SK-N-MC (cell line): ENCODE measurements around the gene SNX25.

ENCODE experiments used
- EZH2 ChIP-seq: fragments of 200-600 bp; sonication (generic); IDR thresholded peaks from one replicate; pipeline ENCODE4 v1.6.1; 2017; ENCODE audit warnings: antibody characterized with exemption
- FOXP2 ChIP-seq: optimal IDR thresholded peaks from 2 replicates; pipeline ENCODE3; 2011; ENCODE audit warnings: mild to moderate bottlenecking, moderate library complexity; ENCODE audit not compliant: insufficient read depth; ENCODE audit errors: extremely low read length, control extremely low read depth
- POLR2AphosphoS5 ChIP-seq: IDR thresholded peaks from 2 replicates; pipeline ENCODE4 v1.6.1; 2012; ENCODE audit warnings: mild to moderate bottlenecking, low read depth, low read length, borderline replicate concordance

DNA sequence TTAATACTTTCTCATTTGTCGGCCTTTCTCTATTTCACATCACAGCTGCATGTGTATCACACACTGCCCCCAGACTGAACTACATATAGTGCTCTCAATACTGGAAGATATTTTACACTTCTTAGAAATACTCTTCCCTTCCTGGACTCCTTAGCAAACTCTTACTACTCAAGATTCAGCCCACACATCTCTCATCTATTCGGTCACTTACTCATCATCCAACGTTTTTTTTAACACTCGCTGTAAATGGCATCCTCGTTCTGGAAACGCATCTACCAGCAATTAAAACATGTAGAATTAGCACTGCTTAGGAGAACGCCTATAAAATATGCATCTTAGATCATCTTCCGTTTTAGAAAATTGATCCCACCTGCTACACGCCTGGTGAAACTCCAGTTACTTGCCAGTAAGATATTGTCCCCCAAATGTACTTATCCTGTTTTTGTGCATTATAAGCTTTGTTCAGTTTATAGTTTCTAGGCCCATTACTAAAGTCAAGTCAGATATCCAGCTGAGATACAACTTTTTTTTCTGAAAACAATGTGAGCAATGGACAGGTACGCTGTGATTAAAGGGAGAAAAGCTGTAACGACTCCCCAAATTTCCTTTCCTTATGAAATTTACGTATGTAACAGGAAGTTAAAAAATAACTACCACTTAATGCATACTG lies 185.3 kb downstream of the SNX25 start:
- no peak for TF ChIP-seq EZH2
- no peak for TF ChIP-seq POLR2AphosphoS5
- TF ChIP-seq FOXP2, result no peak
